HG03108 (cell line): Measurements from ENCODE around the gene CGB3.

ENCODE experiments used
- ATAC-seq: cut with Tn5 transposase; IDR thresholded peaks from one replicate; pipeline ENCODE4 v1.9.1; 2021; ENCODE audit warnings: moderate library complexity; ENCODE audit not compliant: unreplicated experiment

CGB3 gene

DNA sequence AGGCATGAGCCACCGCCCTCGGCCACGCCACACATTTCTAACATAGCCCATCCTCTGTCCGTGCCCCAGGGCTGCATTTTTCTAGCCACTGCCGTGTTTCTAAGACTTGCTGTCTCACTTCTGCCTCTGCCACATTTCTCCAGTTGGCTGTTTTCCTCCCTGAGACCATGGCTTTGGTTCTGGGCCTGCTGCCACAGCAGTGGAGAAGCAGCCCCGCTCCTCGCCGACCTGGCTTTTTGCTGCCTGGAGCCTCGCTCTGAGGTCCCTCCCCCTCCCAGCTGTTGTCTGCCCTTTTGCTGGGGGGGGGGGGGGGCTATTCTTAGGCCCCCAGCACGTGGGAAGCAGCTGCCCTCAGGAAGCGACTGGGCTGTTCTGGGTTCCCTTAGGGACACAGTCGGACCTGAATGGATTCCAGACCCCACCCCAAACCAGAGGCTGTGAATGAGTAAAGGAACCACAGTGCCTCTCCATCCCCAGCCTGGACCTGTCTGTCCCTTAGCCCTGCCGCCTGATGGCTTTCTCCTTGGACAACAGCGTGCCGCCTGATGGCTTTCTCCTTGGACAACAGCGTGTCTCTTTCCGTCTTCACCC is 34.3 kb downstream of the CGB3 start:
- no peak for ATAC-seq

GRCh38 chr19:48988860-48989259 is 35.3 kb downstream of the CGB3 start:
- no peak for ATAC-seq

DNA sequence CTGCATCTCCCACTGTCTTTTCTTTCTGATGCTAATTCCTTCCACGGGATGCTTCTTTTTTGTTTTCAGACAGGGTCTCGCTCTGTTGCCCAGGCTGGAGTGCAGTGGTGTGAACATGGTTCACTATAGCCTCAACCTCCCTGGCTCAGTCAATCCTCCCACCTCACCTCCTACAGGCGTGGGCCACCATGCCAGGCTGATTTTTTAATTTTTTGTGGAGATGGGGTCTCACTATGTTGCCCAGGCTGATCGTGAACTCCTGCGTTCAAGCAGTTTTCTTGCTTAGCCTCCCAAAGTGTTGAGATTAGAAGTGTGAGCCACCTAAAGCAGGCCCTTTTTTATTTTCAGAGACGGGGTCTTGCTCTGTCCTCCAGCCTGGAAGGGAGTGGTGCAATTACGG is 35.8 kb downstream of the CGB3 start:
- ATAC-seq, result no peak

DNA sequence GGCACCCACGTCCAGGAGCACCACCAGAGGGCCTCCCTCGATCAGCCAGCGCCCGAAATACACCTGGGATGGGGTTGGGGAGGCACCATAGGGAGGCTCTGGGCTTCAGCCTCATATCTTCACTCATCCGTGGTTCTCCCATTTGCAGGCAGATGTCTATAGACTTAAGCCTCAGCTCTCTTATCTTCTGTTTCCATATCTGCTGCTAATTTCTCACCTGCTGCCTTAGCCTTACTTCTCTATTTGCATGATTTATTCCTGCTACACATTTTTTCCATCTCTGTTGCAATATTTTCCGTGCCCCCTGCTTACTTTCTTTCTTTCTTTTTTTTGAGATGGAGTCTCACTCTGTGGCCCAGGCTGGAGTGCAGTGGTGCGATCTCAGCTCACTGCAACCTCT is 36.8 kb downstream of the CGB3 start:
- no peak for ATAC-seq

DNA sequence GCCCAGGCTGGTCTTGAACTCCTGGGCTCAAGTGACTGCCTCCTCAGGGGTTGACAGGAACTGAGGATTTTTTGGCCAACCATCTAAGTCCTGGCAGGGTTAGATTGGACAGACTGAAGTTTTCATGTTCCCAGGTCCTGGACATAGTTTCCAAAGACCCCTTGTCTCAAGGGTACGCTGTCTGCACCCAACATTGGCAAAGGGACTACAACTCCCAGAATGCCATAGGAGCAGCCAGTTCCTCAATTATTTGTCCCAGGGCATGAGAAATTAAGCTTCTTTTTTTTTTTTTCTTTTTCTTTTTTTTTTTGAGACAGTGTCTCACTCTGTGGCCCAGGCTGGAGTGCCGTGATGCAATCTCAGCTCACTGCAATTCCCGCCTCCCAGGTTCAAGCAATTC is 37.9 kb downstream of the CGB3 start:
- no peak for ATAC-seq

- no peak for ATAC-seq
Measured at GRCh38 chr19:48985711-48986110, 38.4 kb downstream of the CGB3 start.

DNA sequence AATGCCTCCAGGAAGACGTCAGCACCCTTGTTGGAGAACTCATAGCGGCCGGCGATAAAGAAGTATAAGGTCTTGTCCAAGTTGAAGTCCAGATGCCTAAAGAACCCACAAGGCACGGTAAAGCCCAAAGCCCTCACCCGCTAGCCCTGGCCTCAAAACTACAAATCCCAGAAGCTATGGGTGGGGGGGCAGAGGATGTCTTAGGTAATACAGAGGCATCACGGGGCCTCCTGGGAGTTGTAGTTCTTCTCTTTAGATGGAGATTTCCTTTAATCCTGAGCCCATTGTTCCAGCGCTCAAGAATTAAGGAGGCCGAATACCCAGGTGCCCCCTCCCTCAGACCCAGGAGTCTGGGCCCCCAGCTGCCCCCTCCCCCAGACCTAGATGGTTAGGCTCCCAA is 41.9 kb downstream of the CGB3 start:
- no peak for ATAC-seq

- no peak for ATAC-seq
Measured at GRCh38 chr19:48977061-48977460, 47.1 kb downstream of the CGB3 start.

DNA sequence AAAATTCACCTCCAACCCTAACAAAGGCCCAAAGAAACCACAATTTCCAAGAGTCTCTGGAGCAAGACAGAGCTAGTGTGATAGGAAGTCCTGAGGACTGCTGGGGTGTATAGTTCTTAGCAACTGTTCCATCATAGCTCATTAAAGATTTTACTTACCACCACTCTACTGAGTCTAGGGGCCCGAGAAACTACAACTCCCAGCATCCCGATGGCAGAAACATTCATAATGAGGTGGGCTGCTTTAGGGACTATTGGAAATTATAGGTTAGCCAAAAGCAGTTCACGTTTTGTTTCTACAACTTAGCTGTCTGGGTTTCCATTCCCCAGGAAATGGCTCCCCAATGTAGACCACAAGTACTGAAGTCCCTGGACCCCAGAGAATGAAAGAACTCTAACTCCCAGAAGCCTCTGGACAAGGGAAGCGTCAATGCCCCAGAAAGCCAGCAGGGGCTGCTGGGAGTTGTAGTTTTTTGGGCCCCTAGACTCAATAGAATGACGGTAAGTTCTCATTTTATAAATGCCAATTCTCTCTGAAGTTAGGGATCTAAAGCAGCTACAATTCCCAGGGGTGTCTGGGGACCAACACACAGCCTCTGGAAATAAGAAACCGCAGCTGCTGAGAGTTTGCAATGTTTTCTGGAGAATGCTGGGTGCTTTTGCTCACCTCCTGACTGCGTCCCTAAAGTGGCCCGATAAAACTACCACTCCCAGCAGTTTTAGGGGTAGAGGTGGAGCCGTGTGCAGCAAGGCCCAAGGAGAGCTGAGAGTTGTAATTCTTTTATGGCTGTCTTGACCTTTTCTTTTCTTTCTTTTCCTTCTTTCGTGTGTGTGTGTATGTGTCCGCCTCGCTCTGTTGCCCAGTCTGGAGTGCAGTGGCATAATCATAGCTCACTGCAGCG is 47.9 kb downstream of the CGB3 start:
- ATAC-seq, result no peak
